IMR-90 (cell line): ENCODE measurements around the gene FAM124B. TPM values are rescaled to one million over a fixed set of nuclear protein-coding genes. Genes with fewer than 3 reads are reported as not detected.

Experiments used
- ATAC-seq: fragments of 200-7000 bp; cut with Tn5 transposase; 2 replicates; pipeline ENCODE4 v1.9.1; 2020; ENCODE audit warnings: low read depth, mild to moderate bottlenecking, moderate library complexity
- BruUV-seq: library from RNA; stranded (reverse); fragments of 400-500 nt; replicated peaks from 2 replicates; lab custom pipeline; 2021; lab: Mats Ljungman, UMichigan
- CTCF ChIA-PET: fragments of 300-600 bp; formaldehyde crosslinking; extraction: SDS; loops from one replicate; lab custom pipeline; 2021; ENCODE audit warnings: antibody characterized with exemption; lab: Yijun Ruan, JAX
- POLR2A ChIA-PET: fragments of 300-600 bp; sonication (Branson Sonifier 250); formaldehyde crosslinking; loops from one replicate; lab custom pipeline; 2022; ENCODE audit warnings: antibody characterized with exemption; ENCODE audit not compliant: unreplicated experiment; lab: Charles Lee
- DNase-seq: peaks from one replicate; pipeline ENCODE4 v3.0.0; 2013
- H2AFZ ChIP-seq: replicated peaks from 2 replicates; pipeline ENCODE3; 2013; ENCODE audit warnings: low read length, mild to moderate bottlenecking; ENCODE audit not compliant: poor library complexity
- H2AK5ac ChIP-seq: 2 replicates; pipeline ENCODE4 v1.6.1; 2013; ENCODE audit warnings: low read depth, low read length, inconsistent platforms
- H2AK9ac ChIP-seq: replicated peaks from 2 replicates; pipeline ENCODE3; 2013; ENCODE audit warnings: mild to moderate bottlenecking, low read depth, low read length, moderate library complexity; ENCODE audit not compliant: poor library complexity
- H2BK120ac ChIP-seq: 2 replicates; pipeline ENCODE4 v1.6.1; 2013; ENCODE audit warnings: low read depth, low read length, inconsistent platforms
- H2BK15ac ChIP-seq: 3 replicates; pipeline ENCODE4 v1.6.1; 2013; ENCODE audit warnings: low read depth, low read length, inconsistent platforms
- H2BK20ac ChIP-seq: 2 replicates; pipeline ENCODE4 v1.6.1; 2013; ENCODE audit warnings: low read depth, mild to moderate bottlenecking, inconsistent platforms, low read length, moderate library complexity
- H2BK5ac ChIP-seq: 2 replicates; pipeline ENCODE4 v1.6.1; 2013; ENCODE audit warnings: mild to moderate bottlenecking, low read depth, low read length, inconsistent platforms; ENCODE audit not compliant: poor library complexity, severe bottlenecking
- H3K14ac ChIP-seq: replicated peaks from 2 replicates; pipeline ENCODE4 v1.6.1; 2013; ENCODE audit warnings: low read depth, low read length, inconsistent platforms
- H3K18ac ChIP-seq: 2 replicates; pipeline ENCODE4 v1.6.1; 2013; ENCODE audit warnings: low read depth, low read length, control low read depth
- H3K23ac ChIP-seq: 2 replicates; pipeline ENCODE4 v1.6.1; 2013; ENCODE audit warnings: low read depth, low read length, inconsistent platforms
- H3K27ac ChIP-seq: 2 replicates; pipeline ENCODE4 v1.5.1; 2013; ENCODE audit warnings: mild to moderate bottlenecking, control low read depth, low read length; ENCODE audit not compliant: insufficient read depth
- H3K27me3 ChIP-seq: 2 replicates; pipeline ENCODE4 v1.6.1; 2013; ENCODE audit warnings: low read length; ENCODE audit not compliant: control insufficient read depth, insufficient read depth
- H3K36me3 ChIP-seq: 2 replicates; pipeline ENCODE4 v1.6.1; 2013; ENCODE audit warnings: low read length, mixed read lengths; ENCODE audit not compliant: control insufficient read depth, insufficient read depth
- H3K4ac ChIP-seq: 2 replicates; pipeline ENCODE4 v1.6.1; 2013; ENCODE audit warnings: low read depth, low read length, inconsistent platforms
- H3K4me1 ChIP-seq: 2 replicates; pipeline ENCODE4 v1.6.1; 2013; ENCODE audit warnings: low read length, mixed read lengths; ENCODE audit not compliant: control insufficient read depth, insufficient read depth
- H3K4me2 ChIP-seq: 2 replicates; pipeline ENCODE4 v1.6.1; 2013; ENCODE audit warnings: low read depth, mild to moderate bottlenecking, control low read depth, low read length, moderate library complexity
- H3K4me3 ChIP-seq: 2 replicates; pipeline ENCODE4 v1.5.1; 2013; ENCODE audit warnings: low read depth, mild to moderate bottlenecking, control low read depth, low read length, moderate library complexity; ENCODE audit not compliant: insufficient read depth
- H3K56ac ChIP-seq: 2 replicates; pipeline ENCODE4 v1.6.1; 2013; ENCODE audit warnings: low read length, inconsistent platforms; ENCODE audit not compliant: insufficient read depth; ENCODE audit errors: extremely low read depth
- H3K79me1 ChIP-seq, 2 experiments: 2 replicates each; pipeline ENCODE4 v1.6.1; 2013; ENCODE audit warnings: low read length in 2 of 2, inconsistent platforms in 1 of 2, low read depth in 1 of 2
- H3K9ac ChIP-seq: 2 replicates; pipeline ENCODE4 v1.6.1; 2013; ENCODE audit warnings: low read depth, low read length, control low read depth
- H3K9me1 ChIP-seq: 2 replicates; pipeline ENCODE4 v1.6.1; 2013; ENCODE audit warnings: low read length, inconsistent platforms; ENCODE audit not compliant: insufficient read depth
- H3K9me3 ChIP-seq: 2 replicates; pipeline ENCODE4 v1.6.1; 2013; ENCODE audit warnings: low read length; ENCODE audit not compliant: control insufficient read depth, insufficient read depth
- H4K20me1 ChIP-seq: 2 replicates; pipeline ENCODE4 v1.6.1; 2013; ENCODE audit warnings: low read length, inconsistent platforms; ENCODE audit not compliant: insufficient read depth
- H4K5ac ChIP-seq: 2 replicates; pipeline ENCODE4 v1.6.1; 2013; ENCODE audit warnings: mild to moderate bottlenecking, low read depth, low read length, control low read depth
- H4K8ac ChIP-seq, 2 experiments: 2 replicates each; pipeline ENCODE4 v1.6.1; 2013; ENCODE audit warnings: low read depth in 2 of 2, low read length in 2 of 2, control low read depth in 1 of 2, inconsistent platforms in 1 of 2
- H4K91ac ChIP-seq: 2 replicates; pipeline ENCODE4 v1.6.1; 2013; ENCODE audit warnings: low read depth, low read length, inconsistent platforms; ENCODE audit not compliant: insufficient read depth
- FOS ChIP-seq: fragments of 150-350 bp; IDR thresholded peaks from 2 replicates; pipeline ENCODE4 v1.6.1; 2016; ENCODE audit warnings: low read depth, low read length
- MAZ ChIP-seq: IDR thresholded peaks from 2 replicates; pipeline ENCODE4 v1.6.1; 2012; ENCODE audit warnings: low read depth, mild to moderate bottlenecking, low read length, improper control_type of control experiment, moderate library complexity, borderline replicate concordance
- RAD21 ChIP-seq: IDR thresholded peaks from 2 replicates; pipeline ENCODE4 v1.6.1; 2012; ENCODE audit warnings: low read length, improper control_type of control experiment
- RCOR1 ChIP-seq: IDR thresholded peaks from 2 replicates; pipeline ENCODE4 v1.6.1; 2012; ENCODE audit warnings: mild to moderate bottlenecking, low read length, improper control_type of control experiment; ENCODE audit not compliant: insufficient replicate concordance
- SMC3 ChIP-seq: fragments of 150-350 bp; IDR thresholded peaks from 2 replicates; pipeline ENCODE4 v1.6.1; 2016; ENCODE audit warnings: low read depth, mild to moderate bottlenecking, antibody characterized with exemption, low read length, moderate library complexity
- WGBS, 2 experiments: methylation state at CpG; one replicate each; pipeline versions ENCODE4 v1.1.5 to v1.1.7; 2013; ENCODE audit warnings: missing lambda C conversion rate in 2 of 2; ENCODE audit not compliant: insufficient read length in 1 of 2; ENCODE audit errors: extremely low coverage in 2 of 2; 5-methylcytosine and 5-hydroxymethylcytosine counted together
- dilution Hi-C: fragments of 300-500 bp; cut with HindIII; formaldehyde crosslinking; loops from one replicate; pipeline ENCODE4 v1.14.3; 2018; ENCODE audit warnings: low sequenced_read_pairs; ENCODE audit not compliant: unreplicated experiment
- in situ Hi-C: fragments of 300-500 bp; cut with MboI; formaldehyde crosslinking; loops from 3 replicates; pipeline ENCODE4 v1.14.3; 2019; ENCODE audit warnings: low sequenced_read_pairs, inconsistent platforms, mixed read lengths
- intact Hi-C: fragments of 100-400 bp; cut with micrococcal nuclease; formaldehyde crosslinking; loops from 2 replicates; pipeline ENCODE4 v1.10.0; 2022
- polyA plus RNA-seq, 3 experiments: library from polyadenylated mRNA; depleted of rRNA; stranded (reverse); fragments of >200 nt; gene quantifications; 2 replicates each; pipeline ENCODE4 v1.2.3, GENCODE V29; 2012; ENCODE audit warnings: low replicate concordance in 1 of 3
- total RNA-seq: library from RNA; depleted of rRNA; stranded (reverse); fragments of >200 nt; gene quantifications from 2 replicates; pipeline ENCODE4 v1.2.3, GENCODE V29; 2012
- TF ChIP-seq, protein P1 (sequence below): conservative IDR thresholded peaks from 2 replicates; pipeline ENCODE4 v1.5.1; 2012; ENCODE audit warnings: mild to moderate bottlenecking, low read depth, low read length, improper control_type of control experiment

Gene FAM124B
- total and polyA plus RNA-seq, 2 of the 4 experiments (the other 2 are of a cell fraction) = not detected

- H4K20me1 ChIP-seq = no peaks in the 10 kb centered on the region
Measured at GRCh38 chr2:224449212-224450147, 47.6 kb upstream of the FAM124B start.

More at GRCh38 chr2:224449212-224450147, 47.6 kb upstream of the FAM124B start:
- Histone ChIP-seq H3K4me2 (no peak overlapping the region), H2AK9ac (no peak overlapping the region), H2BK120ac (no peak overlapping the region), H4K91ac (no peak overlapping the region), H4K5ac (no peak overlapping the region), H3K4me1 (no peaks in the 10 kb centered on the region), H2AK5ac (no peak overlapping the region), H3K79me1 (no peaks in the 10 kb centered on the region), H3K9me3 (no peaks in the 10 kb centered on the region), H3K27me3 (peaks cover 1% of the 10 kb centered on the region; the same call in 1 of the 2 replicates), H3K23ac (no peak overlapping the region), H2AFZ (no peak overlapping the region), H3K4me3 (no peak overlapping the region), H4K8ac (no peak overlapping the region), H2BK15ac (no peak overlapping the region), H3K14ac (no peak overlapping the region), H3K4ac (no peak overlapping the region), H3K9me1 (no peaks in the 10 kb centered on the region), H2BK20ac (no peak overlapping the region), H3K56ac (no peak overlapping the region), H2BK5ac (no peak overlapping the region), H3K27ac (no peak overlapping the region), H3K9ac (no peak overlapping the region), H3K36me3 (no peaks in the 10 kb centered on the region), H3K18ac (no peak overlapping the region)
- POLR2A ChIA-PET = no interaction called here
- WGBS, 2 experiments = no CpG with 5 or more reads among the region's 4 CpGs
- TF ChIP-seq, protein P1, sequence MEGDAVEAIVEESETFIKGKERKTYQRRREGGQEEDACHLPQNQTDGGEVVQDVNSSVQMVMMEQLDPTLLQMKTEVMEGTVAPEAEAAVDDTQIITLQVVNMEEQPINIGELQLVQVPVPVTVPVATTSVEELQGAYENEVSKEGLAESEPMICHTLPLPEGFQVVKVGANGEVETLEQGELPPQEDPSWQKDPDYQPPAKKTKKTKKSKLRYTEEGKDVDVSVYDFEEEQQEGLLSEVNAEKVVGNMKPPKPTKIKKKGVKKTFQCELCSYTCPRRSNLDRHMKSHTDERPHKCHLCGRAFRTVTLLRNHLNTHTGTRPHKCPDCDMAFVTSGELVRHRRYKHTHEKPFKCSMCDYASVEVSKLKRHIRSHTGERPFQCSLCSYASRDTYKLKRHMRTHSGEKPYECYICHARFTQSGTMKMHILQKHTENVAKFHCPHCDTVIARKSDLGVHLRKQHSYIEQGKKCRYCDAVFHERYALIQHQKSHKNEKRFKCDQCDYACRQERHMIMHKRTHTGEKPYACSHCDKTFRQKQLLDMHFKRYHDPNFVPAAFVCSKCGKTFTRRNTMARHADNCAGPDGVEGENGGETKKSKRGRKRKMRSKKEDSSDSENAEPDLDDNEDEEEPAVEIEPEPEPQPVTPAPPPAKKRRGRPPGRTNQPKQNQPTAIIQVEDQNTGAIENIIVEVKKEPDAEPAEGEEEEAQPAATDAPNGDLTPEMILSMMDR = peak; percentile 49
- no peak for TF ChIP-seq FOS
- peak; percentile 43; the same call in 1 of the 2 replicates for TF ChIP-seq RAD21
- no peak for TF ChIP-seq RCOR1
- TF ChIP-seq SMC3 = peak; percentile 41
- no peak for TF ChIP-seq MAZ
- BruUV-seq = no TSS peak
- in situ Hi-C loops = no loop called here
- ATAC-seq (no peak), DNase-seq (no peak)
- dilution Hi-C loops = no loop called here
- intact Hi-C loops = loop anchor here (5.0 to 10.0 kb wide), 2 partner anchors 92 to 195 kb away; no protein-coding TSS in a partner anchor
- CTCF ChIA-PET = interaction anchor here (0.5 to 1.4 kb wide), 4 partner anchors 9 to 498 kb away, joined by 3 to 5 read pairs (median 4); no protein-coding TSS in a partner anchor
